Subcutaneous abdominal adipose tissue (tissue), 5 donors: ENCODE data around the gene LONP2.
"Not testable (repeated sequence)": the region's sequence is repeated elsewhere in the genome, so short reads cannot be mapped to it uniquely, and the experiment has no call there.

Source experiments
- H3K27ac ChIP-seq: one replicate; pipeline ENCODE4 v1.7.0; 2013; ENCODE audit warnings: low read depth, mild to moderate bottlenecking, inconsistent platforms, low read length, moderate library complexity
- H3K27me3 ChIP-seq, 5 donors: one replicate each; pipeline ENCODE4 v1.7.0; 2013; ENCODE audit warnings: low read length in 5 of 5, inconsistent platforms in 1 of 5; ENCODE audit not compliant: control insufficient read depth in 5 of 5, insufficient read depth in 4 of 5
- H3K36me3 ChIP-seq, 5 donors: one replicate each; pipeline ENCODE4 v1.7.0; 2013; ENCODE audit warnings: low read length in 5 of 5; ENCODE audit not compliant: control insufficient read depth in 5 of 5, insufficient read depth in 5 of 5
- H3K4me1 ChIP-seq, 5 donors: one replicate each; pipeline ENCODE4 v1.7.0; 2013; ENCODE audit warnings: low read length in 5 of 5, mild to moderate bottlenecking in 3 of 5, moderate library complexity in 1 of 5; ENCODE audit not compliant: control insufficient read depth in 5 of 5, insufficient read depth in 5 of 5
- H3K4me3 ChIP-seq, 5 donors: one replicate each; pipeline ENCODE4 v1.7.0; 2013; ENCODE audit warnings: low read length in 5 of 5, low read depth in 1 of 5
- H3K9ac ChIP-seq, 5 donors: one replicate each; pipeline ENCODE4 v1.7.0; 2013; ENCODE audit warnings: low read length in 5 of 5, mild to moderate bottlenecking in 4 of 5, moderate library complexity in 3 of 5
- H3K9me3 ChIP-seq, 5 donors: one replicate each; pipeline ENCODE4 v1.7.0; 2013; ENCODE audit warnings: low read length in 5 of 5; ENCODE audit not compliant: control insufficient read depth in 5 of 5
- donor health status: healthy.
- donor health status: healthy.
- donor health status: healthy.
- donor health status: healthy.
- donor health status: healthy.

LONP2 gene

GRCh38 chr16:48300391-48300856, 56.3 kb downstream of the LONP2 start:
- peaks cover 25 to 73% (median 53%) of the 10 kb centered on the region in 5 donors for H3K36me3 ChIP-seq
- no peaks in the 10 kb centered on the region for H3K27me3 ChIP-seq
- H3K27ac ChIP-seq, result peak overlapping the region; percentile 39

GRCh38 chr16:48308535-48308934, 64.4 kb downstream of the LONP2 start:
- no peak overlapping the region for H3K4me3 ChIP-seq
- H3K27me3 ChIP-seq, result no peaks in the 10 kb centered on the region
- peaks cover 3 to 29% (median 23%) of the 10 kb centered on the region in 5 donors for H3K9me3 ChIP-seq
- no peak overlapping the region for H3K27ac ChIP-seq
- H3K9ac ChIP-seq, result no peak overlapping the region
- peaks cover 0 to 10% (median 3%) of the 10 kb centered on the region in 5 donors for H3K4me1 ChIP-seq
- H3K36me3 ChIP-seq, result peaks cover 30 to 45% (median 33%) of the 10 kb centered on the region in 5 donors

More at GRCh38 chr16:48300391-48300856, 56.3 kb downstream of the LONP2 start:
- peak overlapping the region in 1 of 5 donors; percentile 46 for H3K9ac ChIP-seq
- H3K4me3 ChIP-seq, result no peak overlapping the region
- H3K4me1 ChIP-seq, result peaks cover 0 to 11% (median 0%) of the 10 kb centered on the region in 5 donors
- no peaks in the 10 kb centered on the region for H3K9me3 ChIP-seq

GRCh38 chr16:48310908-48311641, 67.0 kb downstream of the LONP2 start:
- Histone ChIP-seq H3K9ac (no peak overlapping the region), H3K9me3 (peaks cover 3 to 29% (median 23%) of the 10 kb centered on the region in 5 donors), H3K27me3 (no peaks in the 10 kb centered on the region), H3K27ac (no peak overlapping the region), H3K36me3 (peaks cover 11 to 30% (median 19%) of the 10 kb centered on the region in 5 donors), H3K4me1 (peaks cover 0 to 10% (median 3%) of the 10 kb centered on the region in 5 donors), H3K4me3 (no peak overlapping the region)

- H3K4me3 ChIP-seq, H3K27ac ChIP-seq, H3K27me3 ChIP-seq, H3K9ac ChIP-seq: not testable (repeated sequence)
- H3K36me3 ChIP-seq, result peaks cover 6 to 23% (median 13%) of the 10 kb centered on the region in 5 donors
- H3K4me1 ChIP-seq, result peaks cover 0 to 15% (median 7%) of the 10 kb centered on the region in 5 donors
- H3K9me3 ChIP-seq, result peaks cover 3 to 23% (median 19%) of the 10 kb centered on the region in 5 donors
Observed at GRCh38 chr16:48313905-48314304, 69.8 kb downstream of the LONP2 start.

- peaks cover 0 to 12% (median 6%) of the 10 kb centered on the region in 5 donors for H3K36me3 ChIP-seq
- H3K9ac ChIP-seq, result no peak overlapping the region
- peaks cover 0 to 8% (median 3%) of the 10 kb centered on the region in 5 donors for H3K9me3 ChIP-seq
- H3K4me3 ChIP-seq, result no peak overlapping the region
- H3K27ac ChIP-seq, result no peak overlapping the region
- peaks cover 0 to 25% (median 14%) of the 10 kb centered on the region in 5 donors for H3K4me1 ChIP-seq
- H3K27me3 ChIP-seq, result no peaks in the 10 kb centered on the region
Observed at GRCh38 chr16:48317026-48317425, 72.9 kb downstream of the LONP2 start.

- Histone ChIP-seq H3K4me1 (peaks cover 0 to 25% (median 14%) of the 10 kb centered on the region in 5 donors), H3K36me3 (peaks cover 0 to 11% (median 6%) of the 10 kb centered on the region in 5 donors), H3K9ac (no peak overlapping the region), H3K9me3 (peaks cover 0 to 3% (median under 1%) of the 10 kb centered on the region in 5 donors), H3K4me3 (no peak overlapping the region), H3K27me3 (no peaks in the 10 kb centered on the region), H3K27ac (no peak overlapping the region)
Observed at GRCh38 chr16:48317614-48318315, 73.7 kb downstream of the LONP2 start.

- H3K36me3 ChIP-seq, result peaks cover 0 to 9% (median 4%) of the 10 kb centered on the region in 5 donors
- peak overlapping the region in 2 of 5 donors; percentile 14 to 36 for H3K4me3 ChIP-seq
- peaks cover 0 to 25% (median 16%) of the 10 kb centered on the region in 5 donors for H3K4me1 ChIP-seq
- H3K27me3 ChIP-seq, result no peaks in the 10 kb centered on the region
- peak overlapping the region; percentile 30 for H3K27ac ChIP-seq
- peaks cover 0 to under 1% (median 0%) of the 10 kb centered on the region in 5 donors for H3K9me3 ChIP-seq
- no peak overlapping the region for H3K9ac ChIP-seq
Observed at GRCh38 chr16:48318630-48319029, 74.5 kb downstream of the LONP2 start.

- Histone ChIP-seq H3K27me3 (no peaks in the 10 kb centered on the region), H3K36me3 (peaks cover 0 to 9% (median 0%) of the 10 kb centered on the region in 5 donors), H3K4me1 (peaks cover 0 to 31% (median 20%) of the 10 kb centered on the region in 5 donors), H3K9me3 (no peaks in the 10 kb centered on the region), H3K27ac (no peak overlapping the region), H3K9ac (no peak overlapping the region), H3K4me3 (no peak overlapping the region)
Observed at GRCh38 chr16:48321317-48322036, 77.4 kb downstream of the LONP2 start.

GRCh38 chr16:48323783-48324775, 80.0 kb downstream of the LONP2 start:
- H3K4me3 ChIP-seq, result no peak overlapping the region
- H3K9ac ChIP-seq, result peak overlapping the region in 1 of 5 donors; percentile 10
- H3K27me3 ChIP-seq, result no peaks in the 10 kb centered on the region
- H3K9me3 ChIP-seq, result no peaks in the 10 kb centered on the region
- no peak overlapping the region for H3K27ac ChIP-seq
- H3K4me1 ChIP-seq, result peaks cover 0 to 19% (median 16%) of the 10 kb centered on the region in 5 donors
- H3K36me3 ChIP-seq, result peaks cover 0 to 12% (median 0%) of the 10 kb centered on the region in 5 donors
